ENCODE results near the gene CASKIN1. TPM values are rescaled to one million over a fixed set of nuclear protein-coding genes. Genes with fewer than 3 reads are reported as not detected.

CASKIN1 gene
- total RNA-seq, 1 donor from 2014 or later = 2.3 TPM

DNA sequence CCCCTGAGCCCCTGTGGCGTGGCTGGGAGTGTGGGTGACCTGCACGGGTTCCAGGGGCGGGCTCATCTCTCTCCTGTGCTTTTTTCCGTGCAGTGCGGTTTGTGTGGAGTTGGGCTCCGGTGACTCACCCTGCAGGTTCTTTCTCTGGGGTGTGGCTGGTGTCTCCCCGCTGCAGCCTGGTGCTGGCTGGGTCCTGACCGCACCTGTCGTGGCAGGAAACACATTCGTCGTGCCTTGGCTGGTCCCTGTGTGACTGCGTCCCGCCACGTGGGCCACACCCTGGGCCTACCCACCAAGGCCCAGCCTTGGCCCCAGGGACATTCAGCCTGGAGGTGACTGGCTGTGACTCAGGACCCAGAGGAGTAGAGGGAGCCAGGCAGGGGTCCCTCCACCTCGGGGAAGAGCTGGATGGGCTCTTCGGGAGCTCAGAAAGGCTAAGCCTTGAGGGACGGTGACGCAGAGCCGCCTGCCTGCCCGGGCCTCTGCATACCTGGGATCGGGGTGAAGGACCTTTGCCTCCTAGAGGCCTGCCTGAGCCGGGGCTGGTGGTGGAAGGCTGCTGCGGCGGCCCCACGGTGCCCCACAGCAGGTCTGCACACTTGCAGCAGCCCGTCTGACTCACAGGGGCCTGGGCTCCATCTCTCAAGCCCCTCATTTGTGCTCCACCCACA lies 33.1 kb downstream of the CASKIN1 start:
- Mint-ChIP-seq H3K4me3 (ENCODE audit: unreplicated experiment) (no peak overlapping the region), H3K4me1 (ENCODE audit: low read depth) (peaks cover 16% of the 10 kb centered on the region), H3K36me3 (ENCODE audit: low read depth) (peaks cover 4% of the 10 kb centered on the region), H3K27me3 (ENCODE audit: low read depth) (no peaks in the 10 kb centered on the region), H3K27ac (ENCODE audit: unreplicated experiment) (no peak overlapping the region), H3K9me3 (ENCODE audit: low read depth) (no peaks in the 10 kb centered on the region)
- TF ChIP-seq, protein P1, sequence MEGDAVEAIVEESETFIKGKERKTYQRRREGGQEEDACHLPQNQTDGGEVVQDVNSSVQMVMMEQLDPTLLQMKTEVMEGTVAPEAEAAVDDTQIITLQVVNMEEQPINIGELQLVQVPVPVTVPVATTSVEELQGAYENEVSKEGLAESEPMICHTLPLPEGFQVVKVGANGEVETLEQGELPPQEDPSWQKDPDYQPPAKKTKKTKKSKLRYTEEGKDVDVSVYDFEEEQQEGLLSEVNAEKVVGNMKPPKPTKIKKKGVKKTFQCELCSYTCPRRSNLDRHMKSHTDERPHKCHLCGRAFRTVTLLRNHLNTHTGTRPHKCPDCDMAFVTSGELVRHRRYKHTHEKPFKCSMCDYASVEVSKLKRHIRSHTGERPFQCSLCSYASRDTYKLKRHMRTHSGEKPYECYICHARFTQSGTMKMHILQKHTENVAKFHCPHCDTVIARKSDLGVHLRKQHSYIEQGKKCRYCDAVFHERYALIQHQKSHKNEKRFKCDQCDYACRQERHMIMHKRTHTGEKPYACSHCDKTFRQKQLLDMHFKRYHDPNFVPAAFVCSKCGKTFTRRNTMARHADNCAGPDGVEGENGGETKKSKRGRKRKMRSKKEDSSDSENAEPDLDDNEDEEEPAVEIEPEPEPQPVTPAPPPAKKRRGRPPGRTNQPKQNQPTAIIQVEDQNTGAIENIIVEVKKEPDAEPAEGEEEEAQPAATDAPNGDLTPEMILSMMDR (IDR thresholded peaks at IDR 0.05) = no peak
- no peak for DNase-seq (ENCODE audit: low spot score)

DNA sequence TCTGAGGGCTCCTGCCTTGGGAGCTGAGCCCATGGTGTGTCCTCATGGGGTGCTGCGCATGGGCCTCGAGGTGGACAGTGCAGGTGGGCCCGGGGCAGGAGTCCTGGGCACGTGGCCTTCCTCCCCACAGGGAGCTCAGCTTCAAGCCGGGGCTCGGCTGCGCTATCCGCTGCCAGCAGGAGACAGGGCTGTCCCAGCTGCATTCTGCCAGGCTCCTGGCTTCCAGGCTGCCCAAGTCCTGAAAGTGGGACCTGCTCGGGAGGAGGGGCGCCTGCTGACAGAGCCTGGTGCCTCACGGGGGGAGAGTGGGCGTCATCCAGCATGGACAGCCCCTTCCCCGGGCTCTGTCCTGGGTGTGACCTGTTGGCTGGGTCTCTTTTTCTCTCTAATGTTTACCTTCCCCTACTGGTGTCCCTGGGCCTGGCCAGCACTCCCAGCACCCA lies 33.7 kb downstream of the CASKIN1 start:
- no peaks in the 10 kb centered on the region for H3K9me3 Mint-ChIP-seq (ENCODE audit: low read depth)
- DNase-seq (ENCODE audit: low spot score) = no peak
- H3K27ac Mint-ChIP-seq (ENCODE audit: unreplicated experiment) = no peak overlapping the region
- no peak overlapping the region for H3K4me3 Mint-ChIP-seq (ENCODE audit: unreplicated experiment)
- H3K27me3 Mint-ChIP-seq (ENCODE audit: low read depth) = no peaks in the 10 kb centered on the region
- H3K4me1 Mint-ChIP-seq (ENCODE audit: low read depth) = peaks cover 23% of the 10 kb centered on the region
- peaks cover 4% of the 10 kb centered on the region for H3K36me3 Mint-ChIP-seq (ENCODE audit: low read depth)
- TF ChIP-seq, protein P1 (IDR thresholded peaks at IDR 0.05) = no peak

DNA sequence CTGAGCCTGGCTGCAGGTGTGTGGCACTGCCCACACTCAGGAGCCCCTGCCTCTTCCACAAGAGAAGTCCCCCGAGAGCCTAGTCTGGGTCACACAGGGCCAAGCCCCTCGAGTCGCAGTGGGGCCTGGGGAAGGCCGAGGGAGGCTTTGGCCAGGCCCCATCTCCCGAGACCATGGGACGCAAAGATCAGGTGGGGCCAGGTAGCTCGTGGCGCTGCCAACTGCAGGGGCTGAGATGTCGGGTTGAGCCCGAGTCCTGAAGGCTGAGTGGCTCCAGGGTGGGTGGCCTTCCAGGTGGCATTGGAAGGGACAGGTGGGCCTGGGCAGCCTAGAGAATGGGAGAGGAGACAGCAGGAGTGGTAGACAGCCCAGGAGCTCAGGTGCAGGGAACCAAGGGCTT lies 34.5 kb downstream of the CASKIN1 start:
- no peaks in the 10 kb centered on the region for H3K9me3 Mint-ChIP-seq (ENCODE audit: low read depth)
- H3K27ac Mint-ChIP-seq (ENCODE audit: unreplicated experiment) = no peak overlapping the region
- H3K4me1 Mint-ChIP-seq (ENCODE audit: low read depth) = peaks cover 31% of the 10 kb centered on the region
- TF ChIP-seq, protein P1 (IDR thresholded peaks at IDR 0.05) = no peak
- H3K4me3 Mint-ChIP-seq (ENCODE audit: unreplicated experiment) = no peak overlapping the region
- DNase-seq (ENCODE audit: low spot score) = no peak
- H3K27me3 Mint-ChIP-seq (ENCODE audit: low read depth) = no peaks in the 10 kb centered on the region
- peaks cover 4% of the 10 kb centered on the region for H3K36me3 Mint-ChIP-seq (ENCODE audit: low read depth)

DNA sequence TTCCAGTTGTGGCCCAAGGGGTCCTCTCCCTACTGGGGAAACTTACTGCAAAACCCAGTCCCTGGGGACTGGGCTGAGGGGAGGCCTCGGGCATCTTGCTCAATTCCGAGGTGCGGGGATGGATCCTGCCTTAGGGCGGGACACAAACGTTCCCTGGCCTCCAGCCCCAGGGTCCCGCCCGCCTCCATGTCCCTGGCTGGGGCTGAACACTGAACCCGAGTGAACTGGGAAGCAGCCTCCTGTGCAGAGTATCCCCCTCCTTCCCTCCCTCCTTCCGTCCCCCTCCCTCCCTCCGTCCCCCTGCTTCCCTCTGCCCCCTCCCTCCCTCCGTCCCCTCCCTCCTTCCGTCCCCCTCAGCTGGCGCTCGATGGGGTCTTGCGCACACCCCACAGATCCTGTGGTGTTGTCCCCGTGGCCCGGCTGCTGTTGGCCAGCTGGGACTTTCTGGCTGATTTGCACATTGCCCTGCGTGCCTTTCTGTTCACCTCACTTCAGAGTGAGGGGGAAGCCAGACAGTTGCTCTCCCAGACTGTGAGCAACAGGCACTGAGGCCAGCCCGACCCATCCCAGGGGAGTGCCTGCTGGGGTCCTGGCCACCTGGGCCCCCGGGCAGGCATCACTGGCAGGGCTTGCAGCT lies 35.4 kb downstream of the CASKIN1 start:
- Mint-ChIP-seq H3K4me3 (ENCODE audit: unreplicated experiment) (no peak overlapping the region), H3K36me3 (ENCODE audit: low read depth) (peaks cover 2% of the 10 kb centered on the region), H3K27me3 (ENCODE audit: low read depth) (no peaks in the 10 kb centered on the region), H3K4me1 (ENCODE audit: low read depth) (peaks cover 39% of the 10 kb centered on the region), H3K9me3 (ENCODE audit: low read depth) (no peaks in the 10 kb centered on the region), H3K27ac (ENCODE audit: unreplicated experiment) (peak overlapping the region; percentile 24)
- TF ChIP-seq, protein P1 (IDR thresholded peaks at IDR 0.05) = no peak
- DNase-seq (ENCODE audit: low spot score) = no peak

DNA sequence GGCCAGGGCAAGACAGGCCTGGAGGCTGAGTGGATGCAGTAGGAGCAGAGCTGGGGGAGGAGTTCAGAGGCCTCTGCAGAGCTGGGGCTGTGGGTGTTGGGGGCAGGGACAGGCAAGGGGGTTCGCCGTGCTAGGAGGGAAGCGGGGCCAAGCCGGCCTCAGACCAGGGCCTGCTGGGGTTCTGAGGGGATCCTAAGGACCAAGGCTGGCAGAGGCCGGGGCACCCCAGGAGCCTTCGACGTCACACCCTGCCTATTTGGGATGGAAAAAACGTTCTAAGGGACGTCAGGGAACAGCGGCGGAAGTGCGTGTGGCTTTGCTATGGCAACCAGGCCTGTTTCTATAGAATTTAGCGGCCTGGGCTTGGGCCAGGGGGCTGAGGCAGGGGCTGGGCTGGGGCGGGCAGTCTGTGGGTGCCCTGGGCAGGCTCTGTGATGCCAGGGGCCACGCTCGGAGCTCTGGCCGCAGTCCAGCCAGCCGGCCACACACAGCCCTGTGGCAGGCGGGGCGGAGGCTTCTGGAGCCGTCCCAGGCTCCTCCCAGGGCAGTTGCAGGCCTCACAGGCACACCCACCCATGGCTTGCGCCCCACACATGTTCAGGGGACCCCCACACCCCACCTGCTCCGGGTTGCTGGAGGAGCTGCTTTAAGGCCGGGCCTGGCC lies 37.1 kb downstream of the CASKIN1 start:
- TF ChIP-seq, protein P1 (IDR thresholded peaks at IDR 0.05) = no peak
- Mint-ChIP-seq H3K27me3 (ENCODE audit: low read depth) (no peaks in the 10 kb centered on the region), H3K27ac (ENCODE audit: unreplicated experiment) (peak overlapping the region; percentile 36), H3K4me1 (ENCODE audit: low read depth) (peaks cover 43% of the 10 kb centered on the region), H3K36me3 (ENCODE audit: low read depth) (peaks cover 1% of the 10 kb centered on the region), H3K4me3 (ENCODE audit: unreplicated experiment) (no peak overlapping the region), H3K9me3 (ENCODE audit: low read depth) (no peaks in the 10 kb centered on the region)
- no peak for DNase-seq (ENCODE audit: low spot score)

All from chondrocyte (in vitro differentiated cells).